Left ventricle myocardium inferior (tissue), 1 donor: ENCODE results near the gene ARL4D. TPM values are rescaled to one million over a fixed set of nuclear protein-coding genes. Genes with fewer than 3 reads are reported as not detected.

Experiments
- DNase-seq: peaks from one replicate; pipeline ENCODE4 v3.0.0-alpha.2; 2020
- H3K27ac ChIP-seq: fragments of 200-600 bp; replicated peaks from 2 replicates; pipeline ENCODE4 v1.8.0; 2021
- H3K27me3 ChIP-seq: fragments of 200-600 bp; 2 replicates; pipeline ENCODE4 v1.8.0; 2021; ENCODE audit warnings: low read depth
- H3K36me3 ChIP-seq: fragments of 200-600 bp; 2 replicates; pipeline ENCODE4 v1.8.0; 2021
- H3K4me1 ChIP-seq: fragments of 200-600 bp; 2 replicates; pipeline ENCODE4 v1.8.0; 2021
- H3K4me3 ChIP-seq: fragments of 200-600 bp; 2 replicates; pipeline ENCODE4 v1.8.0; 2021; ENCODE audit warnings: mild to moderate bottlenecking, moderate library complexity
- H3K9me3 ChIP-seq: fragments of 200-600 bp; replicated peaks from 2 replicates; pipeline ENCODE4 v1.8.0; 2021
- CTCF ChIP-seq: fragments of 200-600 bp; IDR thresholded peaks from 2 replicates; pipeline ENCODE4 v1.8.0; 2021; ENCODE audit warnings: antibody characterized with exemption, mild to moderate bottlenecking, borderline replicate concordance
- intact Hi-C: fragments of 100-400 bp; cut with micrococcal nuclease; formaldehyde crosslinking; loops from one replicate; pipeline ENCODE4 v1.11.0; 2022
- total RNA-seq: library from RNA; stranded (reverse); fragmentation: NEBNext Ultra II Directional; extraction: Animal tissue kit (Norgen Biotek cat#: 25700); gene quantifications from one replicate; pipeline ENCODE4 v1.2.1, GENCODE V29; 2021
- donor health status: DM: no; HTN: yes; CAD: no; lungs with severe emphysema.

ARL4D gene
- total RNA-seq, 1 donor from 2014 or later: 7.1 TPM

GRCh38 chr17:43366891-43367736 lies 31.7 kb upstream of the ARL4D start:
- Histone ChIP-seq H3K9me3 (no peaks in the 10 kb centered on the region), H3K4me3 (peak overlapping the region; percentile 73), H3K27ac (peak overlapping the region; percentile 100), H3K36me3 (no peaks in the 10 kb centered on the region), H3K4me1 (peaks cover 48% of the 10 kb centered on the region), H3K27me3 (no peaks in the 10 kb centered on the region)
- intact Hi-C loops: no loop called here
- no peak for DNase-seq
- no peak for TF ChIP-seq CTCF

- no peak for TF ChIP-seq CTCF
- no peaks in the 10 kb centered on the region for H3K27me3 ChIP-seq
- peaks cover 54% of the 10 kb centered on the region for H3K4me1 ChIP-seq
- DNase-seq: no peak
- peak overlapping the region; percentile 100 for H3K27ac ChIP-seq
- no peaks in the 10 kb centered on the region for H3K36me3 ChIP-seq
- H3K9me3 ChIP-seq: no peaks in the 10 kb centered on the region
- intact Hi-C loops: no loop called here
- peak overlapping the region; percentile 73 for H3K4me3 ChIP-seq
These were observed 31.0 kb upstream of the ARL4D start for GRCh38 chr17:43367737-43368242.

GRCh38 chr17:43368740-43369506 lies 29.9 kb upstream of the ARL4D start:
- H3K4me3 ChIP-seq: peak overlapping the region; percentile 73
- no peaks in the 10 kb centered on the region for H3K9me3 ChIP-seq
- peaks cover 63% of the 10 kb centered on the region for H3K4me1 ChIP-seq
- TF ChIP-seq CTCF: peak; percentile 15
- no peaks in the 10 kb centered on the region for H3K27me3 ChIP-seq
- DNase-seq: peak; percentile 84
- intact Hi-C loops: no loop called here
- H3K36me3 ChIP-seq: no peaks in the 10 kb centered on the region
- H3K27ac ChIP-seq: peak overlapping the region; percentile 100

GRCh38 chr17:43369986-43370385 lies 28.8 kb upstream of the ARL4D start:
- no peaks in the 10 kb centered on the region for H3K27me3 ChIP-seq
- TF ChIP-seq CTCF: no peak
- H3K4me1 ChIP-seq: peaks cover 63% of the 10 kb centered on the region
- peak overlapping the region; percentile 100 for H3K27ac ChIP-seq
- DNase-seq: no peak
- peak overlapping the region; percentile 73 for H3K4me3 ChIP-seq
- no peaks in the 10 kb centered on the region for H3K36me3 ChIP-seq
- intact Hi-C loops: no loop called here
- no peaks in the 10 kb centered on the region for H3K9me3 ChIP-seq

DNA sequence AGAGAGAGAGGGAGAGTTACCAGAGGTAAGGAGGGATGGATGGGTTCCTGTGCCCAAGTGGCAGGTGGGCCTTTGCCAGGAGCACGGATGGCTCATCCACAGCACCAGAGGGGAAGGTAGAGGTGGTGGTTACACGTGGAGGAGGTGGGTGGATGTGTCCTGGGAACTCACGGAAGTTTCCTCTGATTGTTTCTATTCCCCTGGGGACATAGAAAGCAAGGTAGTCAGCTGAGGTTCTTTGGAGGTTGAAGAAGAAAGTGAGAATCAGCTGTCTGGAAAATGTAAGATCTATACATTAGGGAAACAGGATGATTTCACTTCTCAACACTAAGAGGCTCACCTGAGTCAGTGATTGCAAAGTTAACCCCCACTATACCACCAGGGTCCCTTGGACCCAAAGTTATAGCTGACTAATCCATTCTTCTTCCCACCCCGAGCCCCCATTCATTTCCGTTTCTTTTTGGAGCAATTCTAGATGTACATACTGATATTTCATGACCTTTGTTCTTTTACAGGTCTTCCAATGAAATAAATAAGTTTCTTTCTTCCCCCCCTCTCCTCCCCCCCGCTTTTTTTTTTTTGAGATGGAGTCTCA lies 27.5 kb upstream of the ARL4D start:
- intact Hi-C loops: no loop called here
- Histone ChIP-seq H3K27me3 (no peaks in the 10 kb centered on the region), H3K4me1 (peaks cover 63% of the 10 kb centered on the region), H3K9me3 (no peaks in the 10 kb centered on the region), H3K36me3 (no peaks in the 10 kb centered on the region), H3K27ac (peak overlapping the region; percentile 100), H3K4me3 (no peak overlapping the region)
- DNase-seq: no peak
- TF ChIP-seq CTCF: no peak
